DND-41 (cell line): Measurements from ENCODE around the gene OTUD7B.
A peak's percentile ranks its signal among the peaks of the same experiment; 100 is the strongest.

Experiments used
- ATAC-seq: fragments of 200-7000 bp; cut with Tn5 transposase; 3 replicates; pipeline ENCODE4 v1.9.1; 2021; ENCODE audit warnings: low read depth; ENCODE audit not compliant: insufficient read depth
- DNase-seq: peaks from one replicate; pipeline ENCODE4 v3.0.0-alpha.2; 2020
- H2AFZ ChIP-seq: 2 replicates; pipeline ENCODE4 v1.6.0; 2012; ENCODE audit warnings: low read depth, low read length
- H3K27ac ChIP-seq: 2 replicates; pipeline ENCODE4 v1.5.1; 2012; ENCODE audit warnings: low read length, inconsistent platforms
- H3K27me3 ChIP-seq: fragments of 200-600 bp; sonication (generic); 2 replicates; pipeline ENCODE4 v1.6.0; 2012; ENCODE audit warnings: low read length, mild to moderate bottlenecking, inconsistent platforms; ENCODE audit not compliant: insufficient read depth, poor library complexity
- H3K36me3 ChIP-seq: 2 replicates; pipeline ENCODE4 v1.5.1; 2012; ENCODE audit warnings: low read length, inconsistent platforms; ENCODE audit not compliant: insufficient read depth
- H3K4me1 ChIP-seq: 2 replicates; pipeline ENCODE4 v1.5.1; 2012; ENCODE audit warnings: mild to moderate bottlenecking, low read length; ENCODE audit not compliant: insufficient read depth
- H3K4me2 ChIP-seq: 2 replicates; pipeline ENCODE4 v1.6.0; 2012; ENCODE audit warnings: mild to moderate bottlenecking, moderate library complexity, low read length, inconsistent platforms; ENCODE audit not compliant: insufficient read depth
- H3K4me3 ChIP-seq, 2 experiments: fragments of 200-600 bp in 1 of 2; shearing (Covaris generic) in 1 of 2; 2 replicates each; pipeline ENCODE4 v1.5.1; 2012 to 2016; ENCODE audit warnings: inconsistent platforms in 2 of 2, low read length in 2 of 2, mild to moderate bottlenecking in 2 of 2, low read depth in 1 of 2, moderate library complexity in 1 of 2
- H3K79me2 ChIP-seq: 2 replicates; pipeline ENCODE4 v1.6.0; 2012; ENCODE audit warnings: low read length, inconsistent platforms; ENCODE audit not compliant: insufficient read depth
- H3K9ac ChIP-seq: 2 replicates; pipeline ENCODE4 v1.6.0; 2012; ENCODE audit warnings: low read depth, mild to moderate bottlenecking, inconsistent platforms, low read length, moderate library complexity
- H3K9me3 ChIP-seq: 2 replicates; pipeline ENCODE4 v1.5.1; 2012; ENCODE audit warnings: low read length, moderate library complexity, mild to moderate bottlenecking, inconsistent platforms; ENCODE audit not compliant: insufficient read depth, severe bottlenecking
- H4K20me1 ChIP-seq: 2 replicates; pipeline ENCODE4 v1.6.0; 2012; ENCODE audit warnings: low read length; ENCODE audit not compliant: insufficient read depth
- CTCF ChIP-seq: IDR thresholded peaks from 2 replicates; pipeline ENCODE4 v1.5.1; 2012; ENCODE audit warnings: borderline replicate concordance, low read length, moderate library complexity, mild to moderate bottlenecking; ENCODE audit not compliant: poor library complexity, severe bottlenecking; ENCODE audit errors: extremely low read depth
- EZH2 ChIP-seq: IDR thresholded peaks from 3 replicates; pipeline ENCODE4 v1.6.1; 2012; ENCODE audit warnings: borderline replicate concordance, low read depth, mild to moderate bottlenecking, moderate library complexity, low read length, inconsistent platforms; ENCODE audit not compliant: severe bottlenecking

Gene OTUD7B

GRCh38 chr1:150002217-150002616 is 8.3 kb downstream of the OTUD7B start:
- H3K9ac ChIP-seq, result no peak overlapping the region
- no peaks in the 10 kb centered on the region for H3K79me2 ChIP-seq
- H2AFZ ChIP-seq, result no peak overlapping the region
- no peaks in the 10 kb centered on the region for H4K20me1 ChIP-seq
- H3K4me2 ChIP-seq, result no peak overlapping the region
- no peaks in the 10 kb centered on the region for H3K9me3 ChIP-seq
- no peak for DNase-seq
- no peaks in the 10 kb centered on the region for H3K27me3 ChIP-seq
- H3K4me3 ChIP-seq, result no peak overlapping the region
- no peak for TF ChIP-seq CTCF
- TF ChIP-seq EZH2, result no peak
- no peak for ATAC-seq
- H3K36me3 ChIP-seq, result no peaks in the 10 kb centered on the region
- no peaks in the 10 kb centered on the region for H3K4me1 ChIP-seq
- H3K27ac ChIP-seq, result no peak overlapping the region

- H3K9me3 ChIP-seq, result no peaks in the 10 kb centered on the region
- no peak overlapping the region for H3K4me3 ChIP-seq
- no peak overlapping the region for H3K4me2 ChIP-seq
- no peaks in the 10 kb centered on the region for H3K27me3 ChIP-seq
- no peak overlapping the region for H2AFZ ChIP-seq
- no peak for ATAC-seq
- no peaks in the 10 kb centered on the region for H3K36me3 ChIP-seq
- H3K27ac ChIP-seq, result no peak overlapping the region
- TF ChIP-seq CTCF (no peak), EZH2 (no peak)
- no peak overlapping the region for H3K9ac ChIP-seq
- H3K79me2 ChIP-seq, result no peaks in the 10 kb centered on the region
- H3K4me1 ChIP-seq, result no peaks in the 10 kb centered on the region
- no peak for DNase-seq
- H4K20me1 ChIP-seq, result no peaks in the 10 kb centered on the region
Observed at GRCh38 chr1:150001415-150001814, 9.1 kb downstream of the OTUD7B start.

- ATAC-seq, result 0 out of 3 replicates have a peak, but pooled peaks have one; percentile 31
- Histone ChIP-seq H3K9me3 (no peaks in the 10 kb centered on the region), H3K36me3 (no peaks in the 10 kb centered on the region), H3K9ac (no peak overlapping the region), H3K4me1 (no peaks in the 10 kb centered on the region), H3K27me3 (no peaks in the 10 kb centered on the region), H3K27ac (no peak overlapping the region), H3K79me2 (no peaks in the 10 kb centered on the region), H3K4me2 (no peak overlapping the region), H3K4me3 (no peak overlapping the region), H4K20me1 (no peaks in the 10 kb centered on the region), H2AFZ (no peak overlapping the region)
- DNase-seq, result no peak
- TF ChIP-seq EZH2 (no peak), CTCF (no peak)
Observed at GRCh38 chr1:149997585-149998262, 12.8 kb downstream of the OTUD7B start.

- H2AFZ ChIP-seq, result no peak overlapping the region
- H3K4me3 ChIP-seq, result no peak overlapping the region
- no peak overlapping the region for H3K4me2 ChIP-seq
- ATAC-seq (no peak), DNase-seq (no peak)
- no peaks in the 10 kb centered on the region for H4K20me1 ChIP-seq
- no peak overlapping the region for H3K27ac ChIP-seq
- no peaks in the 10 kb centered on the region for H3K79me2 ChIP-seq
- H3K9me3 ChIP-seq, result no peaks in the 10 kb centered on the region
- no peak overlapping the region for H3K9ac ChIP-seq
- H3K27me3 ChIP-seq, result no peaks in the 10 kb centered on the region
- no peaks in the 10 kb centered on the region for H3K4me1 ChIP-seq
- no peaks in the 10 kb centered on the region for H3K36me3 ChIP-seq
- TF ChIP-seq EZH2 (no peak), CTCF (no peak)
Observed at GRCh38 chr1:149995927-149996326, 14.6 kb downstream of the OTUD7B start.
